Esophagus squamous epithelium (tissue), 4 donors: Measurements from ENCODE around the gene ELK1.

Experiments used
- POLR2A ChIP-seq, 4 donors: fragments of 450-650 bp; IDR thresholded peaks; one replicate each; pipeline ENCODE4 v1.6.1; 2017; ENCODE audit warnings: antibody characterized with exemption in 4 of 4, mild to moderate bottlenecking in 4 of 4, moderate library complexity in 3 of 4
- TF ChIP-seq, protein P1 (sequence below), 6 experiments: fragments of 450-650 bp in 4 of 6; fragments of 200-600 bp in 2 of 6; sonication (generic) in 2 of 6; IDR thresholded peaks; one replicate each; pipeline ENCODE4 v1.5.1; 2016 to 2019; ENCODE audit warnings: antibody characterized with exemption in 6 of 6, mild to moderate bottlenecking in 4 of 6, moderate library complexity in 4 of 6

DNA sequence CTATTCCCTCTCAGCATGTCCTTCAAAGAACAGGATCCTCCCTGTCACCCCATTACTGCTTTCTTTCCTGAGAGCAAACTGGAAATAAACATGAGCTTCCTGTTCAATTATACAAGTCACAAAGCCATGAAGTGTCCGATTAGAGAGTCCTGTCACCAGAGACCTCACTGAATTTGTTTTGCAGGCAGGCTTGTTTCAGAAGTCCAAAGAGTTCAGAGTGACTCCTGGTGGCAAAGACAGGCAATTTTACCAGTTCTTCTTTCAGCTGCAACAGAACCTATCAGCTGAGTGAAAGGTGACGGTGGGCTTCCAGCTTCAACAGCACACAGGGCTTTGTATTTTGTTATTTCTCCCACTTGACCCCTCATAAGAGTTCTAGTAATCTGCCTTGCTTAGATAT, 6.4 kb downstream of the ELK1 start:
- TF ChIP-seq, protein P1, sequence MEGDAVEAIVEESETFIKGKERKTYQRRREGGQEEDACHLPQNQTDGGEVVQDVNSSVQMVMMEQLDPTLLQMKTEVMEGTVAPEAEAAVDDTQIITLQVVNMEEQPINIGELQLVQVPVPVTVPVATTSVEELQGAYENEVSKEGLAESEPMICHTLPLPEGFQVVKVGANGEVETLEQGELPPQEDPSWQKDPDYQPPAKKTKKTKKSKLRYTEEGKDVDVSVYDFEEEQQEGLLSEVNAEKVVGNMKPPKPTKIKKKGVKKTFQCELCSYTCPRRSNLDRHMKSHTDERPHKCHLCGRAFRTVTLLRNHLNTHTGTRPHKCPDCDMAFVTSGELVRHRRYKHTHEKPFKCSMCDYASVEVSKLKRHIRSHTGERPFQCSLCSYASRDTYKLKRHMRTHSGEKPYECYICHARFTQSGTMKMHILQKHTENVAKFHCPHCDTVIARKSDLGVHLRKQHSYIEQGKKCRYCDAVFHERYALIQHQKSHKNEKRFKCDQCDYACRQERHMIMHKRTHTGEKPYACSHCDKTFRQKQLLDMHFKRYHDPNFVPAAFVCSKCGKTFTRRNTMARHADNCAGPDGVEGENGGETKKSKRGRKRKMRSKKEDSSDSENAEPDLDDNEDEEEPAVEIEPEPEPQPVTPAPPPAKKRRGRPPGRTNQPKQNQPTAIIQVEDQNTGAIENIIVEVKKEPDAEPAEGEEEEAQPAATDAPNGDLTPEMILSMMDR (IDR thresholded peaks at IDR 0.05), result peak in 3 of 6 experiments; percentile 11 to 28 (median 14)
- no peak for TF ChIP-seq POLR2A (IDR thresholded peaks at IDR 0.05)
